ES-I3 (cell line): ENCODE data around the gene FAM114A1.

ENCODE experiments used
- H3K36me3 ChIP-seq: 2 replicates; pipeline ENCODE4 v1.6.1; 2013; ENCODE audit warnings: mild to moderate bottlenecking, low read length, control low read depth, moderate library complexity; ENCODE audit not compliant: insufficient read depth
- H3K4me1 ChIP-seq: 2 replicates; pipeline ENCODE4 v1.6.1; 2013; ENCODE audit warnings: mild to moderate bottlenecking, control low read depth, low read length; ENCODE audit not compliant: insufficient read depth
- H3K9ac ChIP-seq: 2 replicates; pipeline ENCODE4 v1.6.1; 2013; ENCODE audit warnings: low read depth, mild to moderate bottlenecking, low read length, moderate library complexity
- H3K9me3 ChIP-seq: 2 replicates; pipeline ENCODE4 v1.6.1; 2013; ENCODE audit warnings: mild to moderate bottlenecking, low read length, moderate library complexity; ENCODE audit not compliant: control insufficient read depth, insufficient read depth

Gene FAM114A1

GRCh38 chr4:38869511-38869910, 1.9 kb downstream of the FAM114A1 start:
- Histone ChIP-seq H3K9ac (no peak overlapping the region), H3K36me3 (no peaks in the 10 kb centered on the region), H3K9me3 (no peaks in the 10 kb centered on the region), H3K4me1 (0 out of 2 replicates have a peak, but pooled peaks cover 5% of the 10 kb centered on the region)

DNA sequence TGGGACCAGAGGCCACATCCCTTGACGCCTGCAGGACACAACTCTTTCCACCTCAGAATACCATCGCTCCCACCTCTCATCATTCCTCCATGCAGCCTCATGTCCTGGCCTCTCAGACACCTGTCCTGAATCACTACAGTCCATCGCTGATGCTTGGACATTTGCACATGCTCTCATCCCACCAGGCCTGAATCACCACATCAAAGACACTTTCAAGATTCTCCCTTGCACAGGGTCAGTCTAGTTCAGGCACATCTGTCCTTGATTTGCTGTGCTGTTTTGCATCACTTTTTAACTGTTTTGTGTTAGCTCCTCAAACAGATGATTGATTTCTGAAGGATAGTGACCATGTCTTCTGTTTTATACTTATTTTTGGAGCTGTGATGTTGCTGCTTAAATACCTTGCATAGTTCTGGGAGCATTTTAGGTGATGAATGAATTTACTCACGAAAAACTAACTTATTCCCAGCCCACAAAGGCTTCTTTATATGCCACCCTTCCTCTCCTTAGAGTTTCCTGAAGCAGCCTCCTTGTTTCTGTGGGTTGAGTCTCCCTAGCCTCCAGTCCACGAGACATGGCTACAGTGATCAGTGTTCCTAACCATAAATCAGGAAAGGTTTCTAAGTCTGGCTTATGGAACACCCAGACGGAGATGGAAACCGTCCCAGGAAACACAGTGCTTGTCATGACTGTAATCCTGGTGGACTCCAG, 2.6 kb downstream of the FAM114A1 start:
- Histone ChIP-seq H3K4me1 (0 out of 2 replicates have a peak, but pooled peaks cover 5% of the 10 kb centered on the region), H3K9ac (no peak overlapping the region), H3K9me3 (no peaks in the 10 kb centered on the region), H3K36me3 (no peaks in the 10 kb centered on the region)

GRCh38 chr4:38871593-38871992, 4.0 kb downstream of the FAM114A1 start:
- Histone ChIP-seq H3K36me3 (no peaks in the 10 kb centered on the region), H3K4me1 (0 out of 2 replicates have a peak, but pooled peaks cover 5% of the 10 kb centered on the region), H3K9me3 (no peaks in the 10 kb centered on the region), H3K9ac (no peak overlapping the region)

- H3K36me3 ChIP-seq: no peaks in the 10 kb centered on the region
- H3K9ac ChIP-seq: no peak overlapping the region
- no peaks in the 10 kb centered on the region for H3K9me3 ChIP-seq
- 0 out of 2 replicates have a peak, but pooled peaks cover 5% of the 10 kb centered on the region for H3K4me1 ChIP-seq
Measured at GRCh38 chr4:38872620-38873019, 5.0 kb downstream of the FAM114A1 start.

DNA sequence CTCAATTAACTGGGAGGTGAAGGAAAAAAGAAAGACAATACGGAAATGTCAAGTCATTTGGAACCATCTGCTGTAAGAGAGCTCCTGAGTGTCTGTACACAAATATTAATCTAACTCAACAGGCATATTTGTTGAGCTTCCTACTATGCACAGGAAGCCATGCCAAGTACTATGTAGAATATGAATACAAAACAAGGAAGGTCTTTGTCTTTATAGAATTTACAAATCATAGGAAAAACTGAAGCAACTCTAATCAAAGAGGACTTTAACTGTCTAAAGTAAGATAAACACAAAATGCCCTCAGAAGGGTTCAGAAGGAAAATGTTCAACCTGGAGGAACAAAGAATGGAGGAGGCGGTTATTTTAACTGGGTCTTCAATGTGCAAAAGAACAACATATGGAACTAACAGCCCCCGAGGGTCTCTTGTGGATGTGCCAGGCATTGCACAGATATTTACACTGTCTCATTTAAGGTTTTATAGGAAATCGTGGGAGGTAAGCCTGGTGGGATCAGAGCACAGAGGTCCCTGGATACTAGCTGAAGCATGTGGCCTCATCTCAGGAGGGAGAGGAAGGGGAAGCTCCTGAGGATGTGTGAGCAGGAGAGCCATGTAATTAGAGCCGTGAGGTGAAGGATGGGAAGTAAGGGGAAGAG, 5.8 kb downstream of the FAM114A1 start:
- no peaks in the 10 kb centered on the region for H3K36me3 ChIP-seq
- no peaks in the 10 kb centered on the region for H3K9me3 ChIP-seq
- 0 out of 2 replicates have a peak, but pooled peaks cover 5% of the 10 kb centered on the region for H3K4me1 ChIP-seq
- no peak overlapping the region for H3K9ac ChIP-seq

DNA sequence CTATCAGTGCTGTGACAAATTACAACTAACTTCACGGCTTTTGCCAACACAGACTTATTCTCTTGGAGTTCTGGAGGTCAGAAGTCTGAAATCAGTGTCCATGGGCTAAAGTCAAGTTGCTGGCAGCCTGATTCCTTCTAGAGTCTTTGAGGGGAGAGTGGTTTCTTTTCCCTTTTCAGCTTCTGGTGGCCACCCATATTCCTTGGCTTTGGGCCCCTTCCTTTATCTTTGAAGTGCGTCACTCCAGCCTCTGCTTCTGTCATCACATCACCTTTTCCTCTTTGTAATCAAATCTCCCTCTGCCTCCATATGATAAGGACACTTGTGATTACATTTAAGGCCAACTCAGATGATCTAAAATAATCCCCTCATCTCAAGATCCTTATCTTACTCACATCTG, 9.0 kb downstream of the FAM114A1 start:
- Histone ChIP-seq H3K4me1 (no peaks in the 10 kb centered on the region), H3K9ac (no peak overlapping the region), H3K9me3 (no peaks in the 10 kb centered on the region), H3K36me3 (no peaks in the 10 kb centered on the region)

- no peak overlapping the region for H3K9ac ChIP-seq
- peaks cover 4% of the 10 kb centered on the region; the same call in 1 of the 2 replicates for H3K4me1 ChIP-seq
- no peaks in the 10 kb centered on the region for H3K9me3 ChIP-seq
- H3K36me3 ChIP-seq: no peaks in the 10 kb centered on the region
Measured at GRCh38 chr4:38884254-38884653, 16.6 kb downstream of the FAM114A1 start.

DNA sequence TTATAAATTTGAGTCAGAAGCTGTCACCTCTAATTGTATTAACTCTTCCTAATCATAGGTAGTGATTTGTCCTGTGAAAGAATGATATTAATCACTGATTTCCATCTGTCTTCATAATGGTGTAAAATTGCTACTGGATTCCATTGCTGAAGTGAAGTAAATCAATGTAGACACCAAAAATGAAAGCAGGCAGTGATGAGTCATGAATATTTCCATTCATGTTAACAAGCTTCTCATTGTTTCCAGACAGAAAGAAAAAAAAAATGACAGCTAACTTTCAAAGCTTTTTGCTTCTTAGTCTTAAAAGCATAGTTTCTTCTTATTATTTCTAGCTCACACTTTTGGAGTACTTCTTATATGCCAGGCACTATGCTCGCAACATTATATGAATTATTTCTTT, 21.5 kb downstream of the FAM114A1 start:
- H3K9me3 ChIP-seq: no peaks in the 10 kb centered on the region
- no peaks in the 10 kb centered on the region for H3K36me3 ChIP-seq
- no peak overlapping the region for H3K9ac ChIP-seq
- H3K4me1 ChIP-seq: peaks cover 4% of the 10 kb centered on the region; the same call in 1 of the 2 replicates

DNA sequence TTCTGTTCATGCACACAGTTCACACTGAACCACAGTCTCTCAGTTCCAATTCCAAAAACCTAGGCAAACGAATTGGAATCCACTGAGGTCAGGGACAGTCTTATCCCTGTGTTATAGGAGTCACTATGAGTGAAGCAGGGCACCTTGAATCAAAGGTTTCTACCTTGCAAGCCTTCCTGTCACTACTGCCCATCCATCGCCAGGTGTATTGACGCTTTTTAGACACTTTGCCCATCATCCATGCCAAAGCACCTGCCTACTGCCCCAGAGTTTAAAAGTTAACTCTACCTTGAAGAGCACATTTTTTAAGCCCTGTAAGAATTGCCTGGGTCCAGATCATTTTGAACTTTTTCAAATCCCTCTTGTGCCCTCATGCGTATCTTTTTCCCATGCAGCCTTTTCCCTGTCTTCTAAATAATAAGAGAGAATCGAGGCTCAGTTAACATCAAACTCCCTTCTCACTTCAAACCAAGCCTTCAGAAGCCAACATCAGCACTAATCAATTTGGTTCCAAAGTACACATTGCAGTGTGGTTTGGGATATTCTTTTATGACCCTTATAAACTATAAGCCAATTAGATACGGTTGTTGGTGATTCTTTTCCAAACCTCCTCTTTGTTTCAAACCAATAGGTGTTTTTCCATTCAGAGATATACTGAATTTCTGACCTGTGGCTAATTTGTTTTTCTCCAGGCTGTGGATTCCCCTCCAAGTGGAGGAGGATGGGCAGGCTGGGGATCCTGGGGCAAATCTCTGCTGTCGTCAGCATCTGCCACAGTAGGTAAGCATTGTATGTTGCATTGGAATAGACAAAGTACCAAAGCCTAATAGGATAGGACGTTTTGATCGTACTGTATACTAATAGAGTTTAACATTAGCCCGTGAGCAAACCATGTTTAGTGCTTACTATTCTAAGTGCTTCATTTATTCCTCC, 23.7 kb downstream of the FAM114A1 start:
- peaks cover 4% of the 10 kb centered on the region; the same call in 1 of the 2 replicates for H3K4me1 ChIP-seq
- H3K9me3 ChIP-seq: no peaks in the 10 kb centered on the region
- H3K9ac ChIP-seq: no peak overlapping the region
- no peaks in the 10 kb centered on the region for H3K36me3 ChIP-seq

DNA sequence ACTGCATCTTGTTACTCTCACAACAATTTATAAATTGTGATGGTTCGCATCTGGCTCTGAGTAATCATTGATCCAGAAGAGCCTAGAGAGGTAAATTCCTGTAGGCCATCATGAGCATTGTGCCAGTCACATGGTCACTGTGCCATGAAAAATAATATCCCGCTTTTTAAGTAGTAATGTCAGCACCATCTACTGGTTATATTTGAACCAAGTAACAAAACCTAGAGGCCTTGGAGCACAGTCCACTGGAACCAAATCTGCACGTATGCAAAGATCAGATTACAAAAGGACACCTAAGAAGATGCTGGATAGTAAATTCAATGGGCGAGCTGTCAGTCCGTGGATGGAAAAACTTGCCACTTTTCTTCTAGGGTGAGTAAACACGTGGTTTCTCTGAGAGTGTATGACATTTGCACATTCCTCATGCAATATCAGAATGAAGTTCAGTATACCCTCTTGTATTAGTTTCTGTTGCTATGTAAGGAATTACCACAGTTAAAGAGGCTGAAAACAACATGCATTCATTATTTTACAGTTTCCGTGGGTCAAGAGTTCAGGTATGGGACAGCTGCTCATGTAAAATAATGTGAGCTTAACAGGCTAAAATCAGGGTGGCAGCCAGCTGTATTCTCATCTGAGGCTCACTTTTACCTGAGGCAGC, 26.8 kb downstream of the FAM114A1 start:
- H3K9ac ChIP-seq: no peak overlapping the region
- H3K4me1 ChIP-seq: no peaks in the 10 kb centered on the region
- H3K36me3 ChIP-seq: no peaks in the 10 kb centered on the region
- H3K9me3 ChIP-seq: no peaks in the 10 kb centered on the region

GRCh38 chr4:38896940-38897339, 29.3 kb downstream of the FAM114A1 start:
- Histone ChIP-seq H3K36me3 (no peaks in the 10 kb centered on the region), H3K9ac (no peak overlapping the region), H3K9me3 (no peaks in the 10 kb centered on the region), H3K4me1 (no peaks in the 10 kb centered on the region)

- no peak overlapping the region for H3K9ac ChIP-seq
- no peaks in the 10 kb centered on the region for H3K36me3 ChIP-seq
- no peaks in the 10 kb centered on the region for H3K9me3 ChIP-seq
- H3K4me1 ChIP-seq: no peaks in the 10 kb centered on the region
Measured at GRCh38 chr4:38898245-38898644, 30.6 kb downstream of the FAM114A1 start.

- Histone ChIP-seq H3K9ac (no peak overlapping the region), H3K36me3 (no peaks in the 10 kb centered on the region; the same call in 1 of the 2 replicates), H3K9me3 (no peaks in the 10 kb centered on the region), H3K4me1 (no peaks in the 10 kb centered on the region)
Measured at GRCh38 chr4:38902221-38902620, 34.6 kb downstream of the FAM114A1 start.

- no peaks in the 10 kb centered on the region for H3K4me1 ChIP-seq
- H3K36me3 ChIP-seq: no peaks in the 10 kb centered on the region; the same call in 1 of the 2 replicates
- no peaks in the 10 kb centered on the region for H3K9me3 ChIP-seq
- no peak overlapping the region for H3K9ac ChIP-seq
Measured at GRCh38 chr4:38902695-38903094, 35.1 kb downstream of the FAM114A1 start.
